A673 (cell line): ENCODE measurements around the gene TTPAL. TPM values are rescaled to one million over a fixed set of nuclear protein-coding genes. Genes with fewer than 3 reads are reported as not detected.

Experiments used
- BruUV-seq: library from RNA; stranded (reverse); fragments of 400-500 nt; replicated peaks from 2 replicates; lab custom pipeline; 2021; lab: Mats Ljungman, UMichigan
- CTCF ChIA-PET: fragments of 300-600 bp; sonication (Branson Sonifier 250); formaldehyde crosslinking; loops from one replicate; lab custom pipeline; 2022; ENCODE audit warnings: antibody characterized with exemption; lab: Charles Lee
- POLR2A ChIA-PET: fragments of 300-600 bp; sonication (Branson Sonifier 250); formaldehyde crosslinking; loops from one replicate; lab custom pipeline; 2022; ENCODE audit warnings: antibody characterized with exemption; ENCODE audit not compliant: low non-redundant PET; lab: Charles Lee
- DNase-seq: peaks from one replicate; pipeline ENCODE4 v3.0.0-alpha.2; 2015; ENCODE audit warnings: low spot score
- H3K27ac ChIP-seq: fragments of 200-600 bp; sonication (generic); 2 replicates; pipeline ENCODE4 v1.5.1; 2016; ENCODE audit warnings: mixed run types, low read depth, mild to moderate bottlenecking, mixed read lengths, antibody characterized with exemption, low read length; ENCODE audit not compliant: poor library complexity, severe bottlenecking
- H3K27me3 ChIP-seq: fragments of 200-600 bp; sonication (generic); replicated peaks from 2 replicates; pipeline ENCODE4 v1.6.1; 2017; ENCODE audit warnings: mixed run types, low read depth, mild to moderate bottlenecking, mixed read lengths, antibody characterized with exemption, low read length; ENCODE audit not compliant: insufficient read depth, poor library complexity
- H3K36me3 ChIP-seq: fragments of 200-600 bp; sonication (generic); 2 replicates; pipeline ENCODE4 v1.6.1; 2016; ENCODE audit warnings: mixed run types, mild to moderate bottlenecking, mixed read lengths, antibody characterized with exemption, low read length; ENCODE audit not compliant: insufficient read depth, poor library complexity, severe bottlenecking
- H3K4me1 ChIP-seq: fragments of 200-600 bp; sonication (generic); 2 replicates; pipeline ENCODE4 v1.6.1; 2017; ENCODE audit warnings: mixed run types, mild to moderate bottlenecking, mixed read lengths, antibody characterized with exemption, low read length; ENCODE audit not compliant: insufficient read depth, poor library complexity, severe bottlenecking
- H3K4me3 ChIP-seq: fragments of 200-600 bp; sonication (generic); 2 replicates; pipeline ENCODE4 v1.5.1; 2016; ENCODE audit warnings: low read depth, mixed run types, mild to moderate bottlenecking, mixed read lengths, low read length; ENCODE audit not compliant: poor library complexity, severe bottlenecking
- H3K9me3 ChIP-seq: fragments of 200-600 bp; sonication (generic); 2 replicates; pipeline ENCODE4 v1.6.1; 2016; ENCODE audit warnings: mixed run types, low read depth, mild to moderate bottlenecking, mixed read lengths, antibody characterized with exemption, low read length; ENCODE audit not compliant: poor library complexity, severe bottlenecking
- CTCF ChIP-seq: fragments of 300-800, 200-600 bp; sonication (generic); conservative IDR thresholded peaks from 2 replicates; pipeline ENCODE4 v1.5.1; 2017; ENCODE audit warnings: low read depth, mild to moderate bottlenecking, antibody characterized with exemption, low read length, moderate library complexity, mixed read lengths
- EZH2 ChIP-seq: fragments of 200-600 bp; sonication (generic); IDR thresholded peaks from 2 replicates; pipeline ENCODE4 v1.6.1; 2017; ENCODE audit warnings: borderline replicate concordance, low read depth, mild to moderate bottlenecking, mixed read lengths, antibody characterized with exemption, low read length; ENCODE audit not compliant: poor library complexity, severe bottlenecking
- intact Hi-C: fragments of 100-400 bp; cut with micrococcal nuclease; formaldehyde crosslinking; loops from one replicate; pipeline ENCODE4 v1.10.0; 2022; ENCODE audit not compliant: unreplicated experiment
- total RNA-seq: library from RNA; stranded (reverse); gene quantifications from 2 replicates; pipeline ENCODE4 v1.2.3, GENCODE V29; 2021

TTPAL gene
- total RNA-seq, 1 experiment from 2014 or later, result 14.6 TPM

GRCh38 chr20:44429017-44429339 is 46.7 kb upstream of the TTPAL start:
- CTCF ChIA-PET, result no interaction called here
- no peak for TF ChIP-seq CTCF
- TF ChIP-seq EZH2, result no peak
- no TSS peak for BruUV-seq

GRCh38 chr20:44429419-44430269 is 46.0 kb upstream of the TTPAL start:
- BruUV-seq, result no TSS peak
- TF ChIP-seq CTCF, result no peak
- TF ChIP-seq EZH2, result no peak
- POLR2A ChIA-PET, result no interaction called here
- peaks cover 19% of the 10 kb centered on the region for H3K27me3 ChIP-seq
- H3K4me1 ChIP-seq, result no peaks in the 10 kb centered on the region
- H3K36me3 ChIP-seq, result no peaks in the 10 kb centered on the region
- no peaks in the 10 kb centered on the region for H3K9me3 ChIP-seq
- intact Hi-C loops, result no loop called here
- H3K4me3 ChIP-seq, result no peak overlapping the region
- H3K27ac ChIP-seq, result no peak overlapping the region
- CTCF ChIA-PET, result no interaction called here
- DNase-seq, result no peak

More at GRCh38 chr20:44429017-44429339, 46.7 kb upstream of the TTPAL start:
- H3K9me3 ChIP-seq, result no peaks in the 10 kb centered on the region
- no peak overlapping the region for H3K4me3 ChIP-seq
- no peaks in the 10 kb centered on the region for H3K36me3 ChIP-seq
- H3K27me3 ChIP-seq, result peaks cover 18% of the 10 kb centered on the region
- no peak for DNase-seq
- H3K4me1 ChIP-seq, result no peaks in the 10 kb centered on the region
- intact Hi-C loops, result no loop called here
- POLR2A ChIA-PET, result no interaction called here
- H3K27ac ChIP-seq, result no peak overlapping the region

- no peaks in the 10 kb centered on the region for H3K36me3 ChIP-seq
- ChIA-PET CTCF (no interaction called here), POLR2A (interaction anchor here (0.7 kb wide), 1 partner anchor 113 kb away, joined by 3 read pairs; no protein-coding TSS in a partner anchor)
- H3K4me1 ChIP-seq, result no peaks in the 10 kb centered on the region
- H3K9me3 ChIP-seq, result no peaks in the 10 kb centered on the region
- no peak for TF ChIP-seq CTCF
- no peak for TF ChIP-seq EZH2
- H3K4me3 ChIP-seq, result no peak overlapping the region
- no peak overlapping the region for H3K27ac ChIP-seq
- DNase-seq, result no peak
- BruUV-seq, result no TSS peak
- intact Hi-C loops, result no loop called here
- peaks cover 19% of the 10 kb centered on the region for H3K27me3 ChIP-seq
Observed at GRCh38 chr20:44430270-44431065, 45.2 kb upstream of the TTPAL start.
